GM23338 (cell line): ENCODE data around the gene SERPINB12. TPM values are rescaled to one million over a fixed set of nuclear protein-coding genes. Genes with fewer than 3 reads are reported as not detected.

Experiments used
- ATAC-seq: fragments of 200-7000 bp; cut with Tn5 transposase; 3 replicates; pipeline ENCODE4 v1.9.1; 2020
- DNase-seq: peaks from one replicate; pipeline ENCODE4 v3.0.0-alpha.2; 2015; ENCODE audit warnings: low spot score
- H2AFZ ChIP-seq: fragments of 200-600 bp; sonication (generic); 2 replicates; pipeline ENCODE4 v1.8.0; 2016; ENCODE audit warnings: antibody characterized with exemption, mild to moderate bottlenecking, moderate library complexity
- H3F3A ChIP-seq: fragments of 200-600 bp; sonication (generic); replicated peaks from 2 replicates; pipeline ENCODE4 v1.8.0; 2017; ENCODE audit warnings: antibody characterized with exemption, mixed run types, low read depth
- H3K27ac ChIP-seq: fragments of 200-600 bp; sonication (generic); 2 replicates; pipeline ENCODE4 v1.6.1; 2016; ENCODE audit warnings: low read depth
- H3K27me3 ChIP-seq: fragments of 200-600 bp; sonication (generic); 2 replicates; pipeline ENCODE4 v1.8.0; 2016; ENCODE audit warnings: mild to moderate bottlenecking, mixed run types, moderate library complexity; ENCODE audit not compliant: insufficient read depth
- H3K36me3 ChIP-seq: fragments of 200-600 bp; sonication (generic); 2 replicates; pipeline ENCODE4 v1.8.0; 2016; ENCODE audit warnings: mild to moderate bottlenecking; ENCODE audit not compliant: insufficient read depth
- H3K4me1 ChIP-seq: fragments of 200-600 bp; sonication (generic); 2 replicates; pipeline ENCODE4 v1.8.0; 2016; ENCODE audit warnings: mild to moderate bottlenecking, moderate library complexity; ENCODE audit not compliant: insufficient read depth
- H3K4me2 ChIP-seq: fragments of 200-600 bp; sonication (generic); 2 replicates; pipeline ENCODE4 v1.7.1; 2017; ENCODE audit warnings: mixed run types
- H3K4me3 ChIP-seq: fragments of 200-600 bp; sonication (generic); 2 replicates; pipeline ENCODE4 v1.6.1; 2016; ENCODE audit warnings: mixed run types
- H3K79me2 ChIP-seq: fragments of 200-600 bp; sonication (generic); replicated peaks from 2 replicates; pipeline ENCODE4 v1.8.0; 2017; ENCODE audit warnings: mild to moderate bottlenecking; ENCODE audit not compliant: insufficient read depth
- H3K9me2 ChIP-seq: fragments of 200-600 bp; sonication (generic); 2 replicates; pipeline ENCODE4 v1.8.0; 2017; ENCODE audit not compliant: insufficient read depth
- H4K20me1 ChIP-seq: fragments of 200-600 bp; sonication (generic); replicated peaks from 2 replicates; pipeline ENCODE4 v1.8.0; 2017; ENCODE audit warnings: mild to moderate bottlenecking; ENCODE audit not compliant: insufficient read depth
- H3K27ac Mint-ChIP-seq: 2 replicates; pipeline ENCODE4 v1.8.0; 2020; ENCODE audit warnings: inconsistent platforms, mild to moderate bottlenecking, moderate library complexity, mixed read lengths
- H3K27me3 Mint-ChIP-seq: 3 replicates; pipeline ENCODE4 v1.8.0; 2022; ENCODE audit warnings: low read depth, mild to moderate bottlenecking, moderate library complexity, mixed read lengths, inconsistent platforms; ENCODE audit not compliant: insufficient read depth, poor library complexity
- H3K36me3 Mint-ChIP-seq: 3 replicates; pipeline ENCODE4 v1.8.0; 2021; ENCODE audit warnings: low read depth, mild to moderate bottlenecking, inconsistent platforms, moderate library complexity, mixed read lengths
- H3K4me1 Mint-ChIP-seq: 3 replicates; pipeline ENCODE4 v1.8.0; 2020; ENCODE audit warnings: mild to moderate bottlenecking, inconsistent platforms, mixed read lengths
- H3K4me3 Mint-ChIP-seq: 3 replicates; pipeline ENCODE4 v1.8.0; 2021; ENCODE audit warnings: moderate library complexity, mild to moderate bottlenecking, inconsistent platforms, mixed read lengths
- H3K9me3 Mint-ChIP-seq: 3 replicates; pipeline ENCODE4 v1.8.0; 2020; ENCODE audit warnings: moderate library complexity, mild to moderate bottlenecking, inconsistent platforms, mixed read lengths
- CREB1 ChIP-seq: fragments of 250-450 bp; sonication (Bioruptor Pico); IDR thresholded peaks from 2 replicates; pipeline ENCODE4 v1.5.0; 2020; ENCODE audit warnings: low read depth, mild to moderate bottlenecking, moderate library complexity
- CTCF ChIP-seq, 2 experiments: fragments of 200-600 bp in 1 of 2; sonication (generic) in 1 of 2; conservative IDR thresholded peaks; 2 replicates each; pipeline versions ENCODE4 v1.5.1 to v1.6.1; 2016 to 2017; ENCODE audit warnings: antibody characterized with exemption in 2 of 2, low read depth in 2 of 2, mild to moderate bottlenecking in 2 of 2, moderate library complexity in 1 of 2
- NANOG ChIP-seq: IDR thresholded peaks from 2 replicates; pipeline ENCODE4 v1.6.1; 2016; ENCODE audit warnings: antibody characterized with exemption, borderline replicate concordance
- POLR2AphosphoS5 ChIP-seq: IDR thresholded peaks from 2 replicates; pipeline ENCODE4 v1.6.1; 2016; ENCODE audit warnings: antibody characterized with exemption, low read depth
- ZNF462 ChIP-seq: fragments of 250-450 bp; sonication (Bioruptor Pico); IDR thresholded peaks from 2 replicates; pipeline ENCODE4 v1.5.0; 2020; ENCODE audit warnings: mild to moderate bottlenecking, moderate library complexity
- polyA plus RNA-seq: library from polyadenylated mRNA; unstranded; fragments of >200 nt; fragmentation: Nextera tagmentation; extraction: Ambion mirVana; gene quantifications from 2 replicates; pipeline ENCODE4 v1.2.1, GENCODE V29; 2016
- total RNA-seq: library from RNA; depleted of rRNA; stranded (reverse); fragments of >200 nt; shearing (Covaris generic); gene quantifications from 2 replicates; pipeline ENCODE4 v1.2.3, GENCODE V29; 2014

The SERPINB12 gene
- total and polyA plus RNA-seq, 2 experiments from 2014 or later = not detected

- no peak overlapping the region for H3K4me2 ChIP-seq
- no peaks in the 10 kb centered on the region for H3K9me3 Mint-ChIP-seq
- H3K4me1 ChIP-seq = no peaks in the 10 kb centered on the region
- H3K9me2 ChIP-seq = no peaks in the 10 kb centered on the region
- no peak for ATAC-seq
- H2AFZ ChIP-seq = no peak overlapping the region
- H3K36me3 ChIP-seq = no peaks in the 10 kb centered on the region
- H3K27me3 Mint-ChIP-seq = no peaks in the 10 kb centered on the region
- H4K20me1 ChIP-seq = no peaks in the 10 kb centered on the region
- H3K4me3 ChIP-seq = no peak overlapping the region
- TF ChIP-seq CREB1 (CRISPR knock-in tag) (no peak), NANOG (no peak), POLR2AphosphoS5 (no peak), ZNF462 (CRISPR knock-in tag) (no peak), CTCF (conservative IDR thresholded peaks at IDR 0.05; ENCODE audit: low read depth in 2 of 2) (no peak)
- DNase-seq = no peak
- no peaks in the 10 kb centered on the region for H3K79me2 ChIP-seq
- no peaks in the 10 kb centered on the region for H3F3A ChIP-seq
- H3K27ac ChIP-seq = no peak overlapping the region
- no peak overlapping the region for H3K27ac Mint-ChIP-seq
- H3K4me3 Mint-ChIP-seq = no peak overlapping the region
- H3K36me3 Mint-ChIP-seq = no peaks in the 10 kb centered on the region
- H3K27me3 ChIP-seq = no peaks in the 10 kb centered on the region
- no peaks in the 10 kb centered on the region for H3K4me1 Mint-ChIP-seq
These were observed 46.5 kb upstream of the SERPINB12 start for GRCh38 chr18:63495675-63496074.
